Thoracic aorta (tissue), 2 donors: ENCODE results near the gene TSPAN2. TPM values are rescaled to one million over a fixed set of nuclear protein-coding genes. Genes with fewer than 3 reads are reported as not detected.

Experiments
- ATAC-seq: fragments of 150-250 bp; one replicate; pipeline ENCODE4 v1.8.0; 2017; ENCODE audit warnings: low read depth; ENCODE audit not compliant: insufficient number of reproducible peaks, low FRiP score
- DNase-seq: peaks from one replicate; pipeline ENCODE4 v3.0.0-alpha.2; 2020; ENCODE audit warnings: low spot score
- H3K27ac ChIP-seq, 2 donors: fragments of 200-600 bp; sonication (generic); 1 replicate in 1 of 2; 2 replicates in 1 of 2; pipeline ENCODE4 v1.5.1; 2016; ENCODE audit warnings: mild to moderate bottlenecking in 2 of 2, moderate library complexity in 2 of 2
- H3K27me3 ChIP-seq: fragments of 200-600 bp; sonication (generic); replicated peaks from 2 replicates; pipeline ENCODE4 v1.6.0; 2016; ENCODE audit warnings: mild to moderate bottlenecking; ENCODE audit not compliant: insufficient read depth
- H3K36me3 ChIP-seq: fragments of 200-600 bp; sonication (generic); one replicate; pipeline ENCODE4 v1.5.1; 2016
- H3K4me1 ChIP-seq, 2 donors: fragments of 200-600 bp; sonication (generic); 1 replicate in 1 of 2; 2 replicates in 1 of 2; pipeline versions ENCODE4 v1.5.1 to v1.6.0; 2016; ENCODE audit warnings: low read depth in 2 of 2, mild to moderate bottlenecking in 1 of 2; ENCODE audit not compliant: control insufficient read depth in 1 of 2
- H3K4me3 ChIP-seq: fragments of 200-600 bp; sonication (generic); 2 replicates; pipeline ENCODE4 v1.5.1; 2016; ENCODE audit warnings: mild to moderate bottlenecking
- H3K9me3 ChIP-seq: fragments of 200-600 bp; sonication (generic); 2 replicates; pipeline ENCODE4 v1.5.1; 2016
- CTCF ChIP-seq: fragments of 200-600 bp; sonication (generic); IDR thresholded peaks from one replicate; pipeline ENCODE4 v1.5.1; 2019; ENCODE audit warnings: antibody characterized with exemption
- total RNA-seq, 2 donors: library from RNA; depleted of rRNA; stranded (reverse); fragments of >200 nt; gene quantifications; one replicate each; pipeline versions ENCODE4 v1.1.0 to v1.2.3, GENCODE V29; 2016

Gene TSPAN2
- total RNA-seq, 2 donors from 2014 or later, result 26.2 to 34.3 TPM

- ATAC-seq, result no peak
- H3K27ac ChIP-seq, result peak overlapping the region; percentile 80 to 98
- H3K36me3 ChIP-seq, result no peaks in the 10 kb centered on the region
- H3K4me1 ChIP-seq, result peaks cover 25 to 47% of the 10 kb centered on the region in 2 donors
- no peak overlapping the region for H3K4me3 ChIP-seq
- no peak for TF ChIP-seq CTCF
- no peaks in the 10 kb centered on the region for H3K9me3 ChIP-seq
- DNase-seq, result no peak
- no peaks in the 10 kb centered on the region for H3K27me3 ChIP-seq
Measured at GRCh38 chr1:115130786-115131185, 41.5 kb upstream of the TSPAN2 start.

- ATAC-seq (no peak), DNase-seq (no peak)
- no peak for TF ChIP-seq CTCF
- Histone ChIP-seq H3K4me3 (peak overlapping the region; percentile 13), H3K9me3 (no peaks in the 10 kb centered on the region), H3K27me3 (no peaks in the 10 kb centered on the region), H3K36me3 (no peaks in the 10 kb centered on the region), H3K4me1 (peaks cover 16 to 35% of the 10 kb centered on the region in 2 donors), H3K27ac (peak overlapping the region; percentile 80 to 98)
Measured at GRCh38 chr1:115129071-115129640, 39.9 kb upstream of the TSPAN2 start.

GRCh38 chr1:115127539-115127938 lies 38.2 kb upstream of the TSPAN2 start:
- Histone ChIP-seq H3K9me3 (no peaks in the 10 kb centered on the region), H3K27me3 (no peaks in the 10 kb centered on the region), H3K27ac (no peak overlapping the region), H3K4me3 (no peak overlapping the region), H3K36me3 (no peaks in the 10 kb centered on the region), H3K4me1 (peaks cover 8 to 24% of the 10 kb centered on the region in 2 donors)
- TF ChIP-seq CTCF, result no peak
- DNase-seq, result no peak
- ATAC-seq, result no peak

GRCh38 chr1:115126516-115126915 lies 37.2 kb upstream of the TSPAN2 start:
- H3K27ac ChIP-seq, result no peak overlapping the region
- no peaks in the 10 kb centered on the region for H3K27me3 ChIP-seq
- no peak overlapping the region for H3K4me3 ChIP-seq
- TF ChIP-seq CTCF, result no peak
- DNase-seq, result no peak
- H3K36me3 ChIP-seq, result no peaks in the 10 kb centered on the region
- H3K4me1 ChIP-seq, result peaks cover 8 to 22% of the 10 kb centered on the region in 2 donors
- no peaks in the 10 kb centered on the region for H3K9me3 ChIP-seq
- no peak for ATAC-seq

GRCh38 chr1:115123116-115123515 lies 33.8 kb upstream of the TSPAN2 start:
- ATAC-seq, result no peak
- no peak overlapping the region for H3K4me3 ChIP-seq
- no peak overlapping the region for H3K27ac ChIP-seq
- no peaks in the 10 kb centered on the region for H3K27me3 ChIP-seq
- no peaks in the 10 kb centered on the region for H3K36me3 ChIP-seq
- no peaks in the 10 kb centered on the region for H3K9me3 ChIP-seq
- no peak for DNase-seq
- no peaks in the 10 kb centered on the region for H3K4me1 ChIP-seq
- TF ChIP-seq CTCF, result no peak
